GM12878 (cell line): ENCODE data around the gene RTN4RL1. TPM values are rescaled to one million over a fixed set of nuclear protein-coding genes. Genes with fewer than 3 reads are reported as not detected.

Source experiments
- BACH1 ChIP-seq: fragments of 450-650 bp; IDR thresholded peaks from 2 replicates; pipeline ENCODE4 v1.6.1; 2017; ENCODE audit warnings: mild to moderate bottlenecking, borderline replicate concordance
- BCL11A ChIP-seq: IDR thresholded peaks from 2 replicates; pipeline ENCODE4 v1.6.1; 2011; ENCODE audit warnings: low read depth, low read length
- BRCA1 ChIP-seq: IDR thresholded peaks from 2 replicates; pipeline ENCODE4 v1.6.1; 2011; ENCODE audit warnings: low read depth, low read length, improper control_type of control experiment
- CBFB ChIP-seq: IDR thresholded peaks from 2 replicates; pipeline ENCODE4 v1.6.1; 2016; ENCODE audit warnings: antibody characterized with exemption, low read depth
- CBX5 ChIP-seq: sonication (generic); IDR thresholded peaks from 2 replicates; pipeline ENCODE4 v1.6.1; 2016; ENCODE audit warnings: low read depth, moderate library complexity, mild to moderate bottlenecking, inconsistent platforms
- CHD2 ChIP-seq: IDR thresholded peaks from 2 replicates; pipeline ENCODE4 v1.6.1; 2011; ENCODE audit warnings: low read depth, low read length, improper control_type of control experiment, borderline replicate concordance
- CREM ChIP-seq: IDR thresholded peaks from 2 replicates; pipeline ENCODE4 v1.6.1; 2014; ENCODE audit warnings: antibody characterized with exemption, low read depth
- DPF2 ChIP-seq: fragments of 450-650 bp; IDR thresholded peaks from 2 replicates; pipeline ENCODE4 v1.6.1; 2017; ENCODE audit warnings: mild to moderate bottlenecking
- FOXM1 ChIP-seq: IDR thresholded peaks from 2 replicates; pipeline ENCODE4 v1.6.1; 2012; ENCODE audit warnings: low read depth, mild to moderate bottlenecking, inconsistent platforms, low read length, moderate library complexity
- KAT2A ChIP-seq: conservative IDR thresholded peaks from 2 replicates; pipeline ENCODE4 v1.6.1; 2011; ENCODE audit warnings: low read depth, low read length; ENCODE audit not compliant: control insufficient read depth
- LARP7 ChIP-seq: fragments of 450-650 bp; IDR thresholded peaks from 2 replicates; pipeline ENCODE4 v1.6.1; 2017; ENCODE audit warnings: mild to moderate bottlenecking
- MLLT1 ChIP-seq: fragments of 450-650 bp; IDR thresholded peaks from 2 replicates; pipeline ENCODE4 v1.6.1; 2016; ENCODE audit warnings: mild to moderate bottlenecking
- MYC ChIP-seq: IDR thresholded peaks from 2 replicates; pipeline ENCODE4 v1.6.1; 2011; ENCODE audit warnings: mild to moderate bottlenecking, low read length, moderate library complexity, inconsistent platforms; ENCODE audit not compliant: insufficient read depth, insufficient replicate concordance, insufficient read length, severe bottlenecking
- NR2C1 ChIP-seq: fragments of 450-650 bp; IDR thresholded peaks from 2 replicates; pipeline ENCODE4 v1.6.1; 2017; ENCODE audit warnings: antibody characterized with exemption, mild to moderate bottlenecking, moderate library complexity
- PRDM15 ChIP-seq: fragments of 450-650 bp; formaldehyde crosslinking; IDR thresholded peaks from 2 replicates; pipeline ENCODE4 v1.4.0; 2020; ENCODE audit warnings: mild to moderate bottlenecking, moderate library complexity
- RELA ChIP-seq: fragments of 450-650 bp; IDR thresholded peaks from 2 replicates; pipeline ENCODE4 v1.8.0; 2014; ENCODE audit warnings: borderline replicate concordance; ENCODE audit not compliant: partially characterized antibody
- SMC3 ChIP-seq: IDR thresholded peaks from 2 replicates; pipeline ENCODE4 v1.6.1; 2011; ENCODE audit warnings: low read length, improper control_type of control experiment, borderline replicate concordance
- SPI1 ChIP-seq: IDR thresholded peaks from 2 replicates; pipeline ENCODE4 v1.6.1; 2011; ENCODE audit warnings: low read depth, mild to moderate bottlenecking, low read length, moderate library complexity, borderline replicate concordance; ENCODE audit not compliant: insufficient read depth
- STAT1 ChIP-seq: fragments of 450-650 bp; conservative IDR thresholded peaks from 2 replicates; pipeline ENCODE4 v1.6.1; 2014; ENCODE audit warnings: antibody characterized with exemption, mild to moderate bottlenecking
- YY1 ChIP-seq: IDR thresholded peaks from 2 replicates; pipeline ENCODE4 v1.6.1; 2011; ENCODE audit warnings: low read depth, mild to moderate bottlenecking, low read length
- ZBED1 ChIP-seq: IDR thresholded peaks from 2 replicates; pipeline ENCODE4 v1.6.1; 2016; ENCODE audit warnings: borderline replicate concordance
- ZBTB4 ChIP-seq: fragments of 450-650 bp; formaldehyde crosslinking; IDR thresholded peaks from 2 replicates; pipeline ENCODE4 v1.4.0; 2022; ENCODE audit warnings: mild to moderate bottlenecking, moderate library complexity
- ZSCAN29 ChIP-seq: fragments of 450-650 bp; IDR thresholded peaks from 2 replicates; pipeline ENCODE4 v1.6.1; 2017; ENCODE audit warnings: mild to moderate bottlenecking, moderate library complexity
- polyA plus RNA-seq, 11 experiments: library from polyadenylated mRNA; depleted of rRNA in 4 of 11; unstranded in 6 of 11; stranded (reverse) in 5 of 11; fragments of >200 nt; fragmentation: Nextera tagmentation in 4 of 11; fragmentation: Illumina TruSeq in 1 of 11; extraction: Ambion mirVana in 4 of 11; extraction: Trizol in 1 of 11; gene quantifications; 1 replicate in 1 of 11; 2 replicates in 10 of 11; pipeline versions ENCODE4 v1.2.1 to v1.2.3, GENCODE V29; 2011 to 2016; ENCODE audit warnings: inconsistent platforms in 2 of 11, missing spikeins in 2 of 11, low read depth in 1 of 11
- total RNA-seq, 4 experiments: library from RNA; depleted of rRNA in 3 of 4; stranded (reverse); fragments of >200 nt in 3 of 4; fragmentation: Illumina TruSeq in 1 of 4; extraction: Trizol in 1 of 4; gene quantifications; 2 replicates each; pipeline versions ENCODE4 v1.2.1 to v1.2.3, GENCODE V29; 2013 to 2021

The RTN4RL1 gene
- total and polyA plus RNA-seq, 10 of the 15 experiments (the other 5 are each of a cell fraction or from before 2014, with no cell fraction given): 0.08 to 0.11 (median 0.10) TPM; not detected in 7

GRCh38 chr17:2056206-2057174 lies 31.4 kb upstream of the RTN4RL1 start (continued):
- TF ChIP-seq PRDM15 (CRISPR knock-in tag): no peak
- no peak for TF ChIP-seq LARP7
- peak; percentile 55; the same call in 1 of the 2 replicates for TF ChIP-seq DPF2
- TF ChIP-seq FOXM1: no peak
- no peak for TF ChIP-seq BCL11A
- 0 out of 2 replicates have a peak, but pooled peaks have one; percentile 4 for TF ChIP-seq CREM
- TF ChIP-seq KAT2A: no peak
- no peak for TF ChIP-seq MYC
- no peak for TF ChIP-seq ZSCAN29
- TF ChIP-seq RELA: no peak
- TF ChIP-seq STAT1: no peak
- no peak for TF ChIP-seq YY1
- TF ChIP-seq CBX5: no peak
- TF ChIP-seq CBFB: no peak
- TF ChIP-seq MLLT1: peak; percentile 72
- no peak for TF ChIP-seq NR2C1
- no peak for TF ChIP-seq ZBTB4 (CRISPR knock-in tag)
- TF ChIP-seq ZBED1: no peak
- no peak; the same call in 1 of the 2 replicates for TF ChIP-seq BACH1
- TF ChIP-seq SMC3: no peak; the same call in 1 of the 2 replicates
- no peak for TF ChIP-seq BRCA1
- TF ChIP-seq CHD2: no peak
- TF ChIP-seq SPI1: peak; percentile 38; the same call in 1 of the 2 replicates
